HEK293 (cell line): ENCODE results near the gene COL12A1.

Source experiments
- CTCF ChIP-seq: fragments of 450-650 bp; formaldehyde crosslinking; IDR thresholded peaks from 2 replicates; pipeline ENCODE4 v1.5.1; 2016; ENCODE audit warnings: missing biosample characterization, missing genetic modification characterization
- ZNF302 ChIP-seq: fragments of 450-650 bp; formaldehyde crosslinking; IDR thresholded peaks from 2 replicates; pipeline ENCODE4 v1.5.1; 2016; ENCODE audit warnings: missing biosample characterization, missing genetic modification characterization, low read depth

- TF ChIP-seq ZNF302 (tag by site-specific recombination) (no peak), CTCF (tag by site-specific recombination) (no peak)
Observed at GRCh38 chr6:75235271-75235670, 29.4 kb upstream of the COL12A1 start.
